ENCODE measurements around the gene SVBP. TPM values are rescaled to one million over a fixed set of nuclear protein-coding genes. Genes with fewer than 3 reads are reported as not detected.

SVBP gene
- total RNA-seq, 1 donor from 2014 or later: 23.3 TPM

DNA sequence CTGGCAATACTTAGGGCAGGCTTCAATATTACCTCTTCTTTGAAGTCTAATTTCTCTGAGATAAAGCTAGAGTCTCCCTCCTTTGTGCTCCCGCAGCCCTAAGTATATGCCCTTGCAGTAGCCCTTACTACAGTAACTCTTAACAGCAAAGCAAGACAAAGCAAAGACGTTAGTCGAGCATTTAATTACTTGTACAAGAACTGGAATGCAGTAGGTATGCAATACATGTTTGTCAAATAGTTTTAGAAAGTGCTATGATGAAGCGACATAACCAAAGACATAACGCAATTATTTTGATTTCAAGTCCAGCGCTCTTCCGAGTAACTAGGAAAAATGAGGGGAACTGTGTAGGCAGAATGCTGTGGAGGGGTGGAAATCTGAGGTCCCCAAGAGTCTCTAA lies 51.9 kb downstream of the SVBP start:
- no peak for DNase-seq

DNA sequence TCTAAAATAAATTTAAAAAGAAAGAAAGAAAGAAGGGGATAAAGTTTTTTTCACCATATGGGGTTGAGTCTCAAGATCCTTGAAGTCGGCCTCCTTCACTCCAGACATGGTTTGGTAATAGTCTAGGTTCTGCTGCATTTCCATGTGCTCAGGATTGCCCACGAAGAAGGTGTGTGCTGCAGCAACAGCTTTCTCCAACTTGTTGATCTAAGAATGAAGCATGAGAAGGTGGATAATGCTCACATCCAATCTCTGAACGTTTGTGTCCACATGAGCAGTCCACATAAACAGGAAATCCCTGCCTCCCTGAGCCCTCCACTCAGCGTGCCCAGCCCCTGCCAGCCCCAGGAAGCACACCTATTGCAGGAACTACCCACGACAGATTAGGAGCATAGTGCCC lies 54.9 kb downstream of the SVBP start:
- DNase-seq: no peak

DNA sequence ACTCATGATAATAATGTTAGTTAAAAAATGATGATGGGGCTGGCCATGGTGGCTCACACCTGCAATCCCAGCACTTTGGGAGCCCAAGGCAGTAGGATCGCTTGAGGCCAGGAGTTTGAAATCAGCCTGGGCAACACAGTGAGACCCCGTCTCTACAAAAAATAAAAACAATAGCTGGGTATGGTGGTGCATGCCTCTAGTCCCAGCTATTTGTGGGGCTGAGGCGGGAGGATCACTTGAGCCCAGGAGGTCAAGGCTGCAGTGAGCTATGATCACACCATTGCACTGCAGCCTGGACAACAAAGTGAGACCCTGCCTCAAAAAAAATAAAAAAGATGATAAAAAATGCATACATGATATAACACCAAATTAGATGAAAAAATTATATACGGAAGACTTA lies 55.6 kb downstream of the SVBP start:
- no peak for DNase-seq

DNA sequence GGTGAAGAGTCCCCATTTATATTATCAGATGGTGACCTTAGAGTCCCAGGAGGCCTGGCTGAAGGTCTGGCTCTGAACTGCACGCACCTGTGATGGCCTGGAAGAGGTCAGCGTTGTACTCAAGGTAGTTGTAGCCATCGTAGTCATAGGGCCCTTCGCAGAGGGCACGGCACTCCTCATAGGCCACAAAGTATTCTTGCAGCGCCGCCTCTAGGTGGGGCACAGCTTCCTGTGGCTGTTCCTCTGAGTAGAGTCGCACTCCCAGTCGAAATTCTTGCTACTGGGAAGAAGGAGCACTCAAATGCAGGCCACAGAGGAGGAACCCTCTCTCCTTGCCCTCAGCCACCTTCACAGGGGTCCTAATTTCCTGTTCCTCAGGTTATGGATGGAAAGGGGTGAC lies 58.1 kb downstream of the SVBP start:
- no peak for DNase-seq

DNA sequence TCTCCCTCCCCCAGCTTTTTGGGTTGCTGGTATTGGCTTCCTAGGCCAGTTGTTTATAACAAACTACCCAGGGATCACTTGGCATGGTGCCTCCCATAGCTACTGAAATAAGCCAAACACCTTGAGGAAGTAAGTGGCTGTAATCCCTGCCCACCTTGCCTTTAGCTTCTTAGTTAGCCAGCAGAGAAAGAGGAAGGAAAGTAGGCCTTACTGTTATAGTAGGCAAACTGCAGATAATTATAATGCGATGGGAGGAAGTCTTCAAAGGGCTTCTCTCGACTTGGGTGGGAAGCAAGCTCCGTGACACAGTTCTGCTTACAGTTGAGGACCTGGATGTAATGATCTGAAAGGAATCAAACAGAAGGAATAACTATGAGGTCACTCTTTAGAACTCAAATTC lies 58.6 kb downstream of the SVBP start:
- DNase-seq: no peak

DNA sequence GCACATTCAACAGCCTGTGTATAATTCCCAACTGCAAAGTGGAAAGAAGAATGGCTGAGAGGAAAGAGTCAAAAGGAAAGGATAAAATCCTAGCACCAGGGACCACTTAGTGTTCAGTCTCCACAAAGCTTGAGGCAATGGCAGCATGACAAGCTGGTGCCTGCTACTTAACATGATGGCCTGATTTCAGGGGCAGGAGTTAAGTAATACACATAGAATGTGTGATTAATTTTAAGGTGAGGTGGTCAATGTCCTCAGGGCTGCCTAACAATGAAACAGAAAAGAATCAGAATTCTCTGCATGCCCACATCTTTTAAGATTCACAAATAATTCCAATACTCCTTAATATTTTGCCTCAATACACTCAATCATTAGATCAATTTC lies 59.3 kb downstream of the SVBP start:
- DNase-seq: no peak

Other genes with a start within 250 kb of the SVBP start
- 28.9 TPM for gene PPIH, start 159.0 kb downstream of the SVBP start, total RNA-seq
- 557 TPM for gene YBX1, start 135.0 kb downstream of the SVBP start, total RNA-seq
- 2.8 TPM for gene CLDN19, start 77.2 kb downstream of the SVBP start, total RNA-seq
- gene P3H1, start 50.4 kb downstream of the SVBP start, total RNA-seq: 54.8 TPM
- 5.9 TPM for gene C1orf50, start 50.1 kb downstream of the SVBP start, total RNA-seq
- gene TMEM269, start 32.4 kb downstream of the SVBP start, total RNA-seq: not detected
- 14.1 TPM for gene ERMAP, start 275 bp downstream of the SVBP start, total RNA-seq
- gene ZNF691, start 29.2 kb upstream of the SVBP start, total RNA-seq: 12.8 TPM
- gene SLC2A1, start 141.5 kb upstream of the SVBP start, total RNA-seq: 124 TPM